ENCODE results near the gene NMU. TPM values are rescaled to one million over a fixed set of nuclear protein-coding genes. Genes with fewer than 3 reads are reported as not detected.
"Not testable (repeated sequence)": the region's sequence is repeated elsewhere in the genome, so short reads cannot be mapped to it uniquely, and the experiment has no call there.

NMU gene
- total RNA-seq (2014; rRNA removed): 28.5 and 40.2 TPM in 2 replicates
- percentile 38 among the genes with signal in this experiment for Bru-seq, nascent RNA
- percentile 21 among the genes with signal in this experiment for BruChase-seq, experiment 1, labeled RNA remaining after a 6-hour chase
- percentile 22 among the genes with signal in this experiment for BruChase-seq, experiment 2, labeled RNA remaining after a 2-hour chase
- long read RNA-seq, partial matches to known transcripts: 1 of 1 reads
- long read RNA-seq, other reads (novel, unspliced or antisense): 0 of 1 reads

- ChIA-PET CTCF (interaction anchor here (0.6 to 1.0 kb wide), 2 partner anchors 191 to 665 kb away, joined by 3 to 4 read pairs; no protein-coding TSS in a partner anchor), POLR2A (ENCODE audit: unreplicated experiment) (no interaction called here)
- peak within 1 kb of the TSS; percentile 88 for H2AFZ ChIP-seq (ENCODE audit: low read length)
- DNase-seq (peak; percentile 79), ATAC-seq (peak; percentile 84)
- peak within 1 kb of the TSS; percentile 86 for H3K4me2 ChIP-seq (ENCODE audit: low read length)
- TF ChIP-seq CTCF (conservative IDR thresholded peaks at IDR 0.05; ENCODE audit: low read depth, low read length) (peak; percentile 43; the same call in 1 of the 2 replicates), EZH2 (IDR thresholded peaks at IDR 0.05; ENCODE audit: low read length, unreplicated experiment) (no peak), EZH2phosphoT487 (IDR thresholded peaks at IDR 0.05; ENCODE audit: borderline replicate concordance, low read length) (peak; percentile 57; the same call in 1 of the 2 replicates)
- no peaks in the 10 kb centered on the region for H3K36me3 ChIP-seq (ENCODE audit: low read depth, low read length)
- H3K27ac ChIP-seq (ENCODE audit: low read length): no peak within 1 kb of the TSS
- H4K20me1 ChIP-seq (ENCODE audit: low read length): no peaks in the 10 kb centered on the region
- peak within 1 kb of the TSS; percentile 32; the same call in 1 of the 2 replicates for H3K9ac ChIP-seq (ENCODE audit: low read length)
- H3K4me1 ChIP-seq (ENCODE audit: insufficient read depth, low read length): peaks cover 13% of the 10 kb centered on the region
- BruUV-seq (replicated peaks): no TSS peak
- H3K9me3 ChIP-seq (ENCODE audit: low read length): no peaks in the 10 kb centered on the region
- H3K27me3 ChIP-seq (ENCODE audit: low read length): no peaks in the 10 kb centered on the region
- 0 out of 2 replicates have a peak, but pooled peaks cover 6% of the 10 kb centered on the region for H3K79me2 ChIP-seq (ENCODE audit: low read length)
- peak within 1 kb of the TSS; percentile 69 for H3K4me3 ChIP-seq (ENCODE audit: low read length)
- intact Hi-C loops (cut with micrococcal nuclease): loop anchor here (2.0 to 10.0 kb wide), 5 partner anchors 84 to 664 kb away; no protein-coding TSS in a partner anchor
- H3K9me2 ChIP-seq (replicated peaks; ENCODE audit: low read length): no peaks in the 10 kb centered on the region
- no peaks in the 10 kb centered on the region for H3F3A ChIP-seq (ENCODE audit: low read length, unreplicated experiment)
Observed at GRCh38 chr4:55635741-55636655, at the start of gene NMU. TSS of gene NMU (minus strand) at chr4:55636298. CDS start at chr4:55636192, 106 bp downstream.

GRCh38 chr4:55684276-55684675, 48.2 kb upstream of the NMU start:
- Histone ChIP-seq H3K27ac (ENCODE audit: low read length) (no peak overlapping the region), H3K36me3 (ENCODE audit: low read depth, low read length) (no peaks in the 10 kb centered on the region), H3K4me3 (ENCODE audit: low read length) (no peak overlapping the region), H2AFZ (ENCODE audit: low read length) (no peak overlapping the region), H3K9ac (ENCODE audit: low read length) (no peak overlapping the region), H3K4me1 (ENCODE audit: insufficient read depth, low read length) (no peaks in the 10 kb centered on the region), H4K20me1 (ENCODE audit: low read length) (no peaks in the 10 kb centered on the region), H3K79me2 (ENCODE audit: low read length) (no peaks in the 10 kb centered on the region), H3K4me2 (ENCODE audit: low read length) (no peak overlapping the region), H3K9me2 (replicated peaks; ENCODE audit: low read length) (0 out of 2 replicates have a peak, but pooled peaks cover 4% of the 10 kb centered on the region), H3K9me3 (ENCODE audit: low read length) (no peaks in the 10 kb centered on the region), H3K27me3 (ENCODE audit: low read length) (no peaks in the 10 kb centered on the region), H3F3A (ENCODE audit: low read length, unreplicated experiment) (no peaks in the 10 kb centered on the region)
- TF ChIP-seq CTCF (conservative IDR thresholded peaks at IDR 0.05; ENCODE audit: low read depth, low read length) (no peak), EZH2phosphoT487 (IDR thresholded peaks at IDR 0.05; ENCODE audit: borderline replicate concordance, low read length) (no peak), EZH2 (IDR thresholded peaks at IDR 0.05; ENCODE audit: low read length, unreplicated experiment) (no peak)
- intact Hi-C loops (cut with micrococcal nuclease): no loop called here
- DNase-seq (no peak), ATAC-seq (no peak)
- ChIA-PET CTCF (no interaction called here), POLR2A (ENCODE audit: unreplicated experiment) (no interaction called here)
- BruUV-seq (replicated peaks): no TSS peak

GRCh38 chr4:55682797-55683196, 46.7 kb upstream of the NMU start:
- H3K27ac ChIP-seq (ENCODE audit: low read length); H3K9me3 ChIP-seq (ENCODE audit: low read length); H4K20me1 ChIP-seq (ENCODE audit: low read length); H3F3A ChIP-seq (ENCODE audit: low read length, unreplicated experiment); POLR2A ChIA-PET (ENCODE audit: unreplicated experiment); intact Hi-C loops (cut with micrococcal nuclease); H3K27me3 ChIP-seq (ENCODE audit: low read length); H3K36me3 ChIP-seq (ENCODE audit: low read depth, low read length); DNase-seq; H2AFZ ChIP-seq (ENCODE audit: low read length); CTCF ChIA-PET; H3K4me1 ChIP-seq (ENCODE audit: insufficient read depth, low read length); H3K4me3 ChIP-seq (ENCODE audit: low read length); ATAC-seq; H3K79me2 ChIP-seq (ENCODE audit: low read length); H3K9ac ChIP-seq (ENCODE audit: low read length); BruUV-seq (replicated peaks); H3K4me2 ChIP-seq (ENCODE audit: low read length); H3K9me2 ChIP-seq (replicated peaks; ENCODE audit: low read length): not testable (repeated sequence)
